GM21529 (cell line): ENCODE data around the gene HMCN1.
"Not testable (repeated sequence)": the region's sequence is repeated elsewhere in the genome, so short reads cannot be mapped to it uniquely, and the experiment has no call there.

ENCODE experiments used
- ATAC-seq: cut with Tn5 transposase; IDR thresholded peaks from one replicate; pipeline ENCODE4 v1.9.1; 2021; ENCODE audit not compliant: unreplicated experiment

Gene HMCN1

DNA sequence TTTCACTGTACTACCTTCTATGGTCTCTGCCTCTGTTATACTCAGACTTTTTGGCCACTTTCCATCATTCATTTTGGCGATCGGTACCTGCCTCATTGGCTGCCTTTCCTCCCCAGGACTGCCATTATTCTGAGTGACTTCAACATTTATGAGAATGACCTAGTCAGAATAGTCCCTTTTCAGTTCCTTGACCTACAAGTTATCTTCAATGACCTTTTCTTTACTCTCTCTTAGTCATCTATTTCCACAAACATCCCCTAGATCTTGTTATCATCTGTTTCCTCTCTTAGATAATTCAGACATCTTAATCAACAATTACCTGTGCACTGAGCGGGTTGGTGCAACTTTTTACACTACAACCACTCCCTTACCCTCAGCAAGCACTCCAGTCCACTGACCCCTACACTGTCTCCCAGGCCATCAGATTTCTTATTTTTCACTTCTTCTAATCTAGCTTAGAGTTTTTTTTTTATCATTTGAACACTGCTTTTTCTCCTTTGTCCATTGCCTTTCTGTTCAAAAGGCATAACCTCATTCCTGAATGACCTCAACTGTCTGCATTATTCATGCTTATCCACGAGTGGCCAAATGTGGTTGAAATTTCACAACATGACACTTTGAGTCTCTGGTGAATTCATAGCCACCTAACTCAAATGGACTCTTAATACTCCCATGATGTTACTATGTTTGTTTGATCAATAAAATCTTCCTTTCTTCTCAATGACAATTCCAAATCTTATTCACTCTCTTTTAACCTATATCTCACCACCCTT is 112.7 kb downstream of the HMCN1 start:
- no peak for ATAC-seq

DNA sequence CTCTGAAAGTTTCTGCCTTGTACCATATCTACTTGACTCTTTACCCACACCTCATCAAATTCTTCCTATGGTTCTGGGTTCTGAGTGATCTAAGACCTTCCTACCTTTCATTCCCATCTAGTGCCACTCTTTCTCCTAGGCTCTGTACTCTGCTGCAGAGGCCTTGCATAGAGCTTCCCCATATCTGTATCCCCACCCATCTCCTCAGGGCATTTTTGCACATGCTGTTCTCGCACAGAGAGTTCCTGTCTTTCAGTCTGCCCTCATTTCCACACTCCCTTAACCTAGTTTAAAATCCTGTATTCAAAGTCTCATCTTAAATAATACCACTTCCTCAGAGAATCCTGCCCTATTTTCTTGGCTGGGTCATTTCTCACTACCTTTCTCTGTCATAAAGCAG is 114.8 kb downstream of the HMCN1 start:
- ATAC-seq, result no peak

DNA sequence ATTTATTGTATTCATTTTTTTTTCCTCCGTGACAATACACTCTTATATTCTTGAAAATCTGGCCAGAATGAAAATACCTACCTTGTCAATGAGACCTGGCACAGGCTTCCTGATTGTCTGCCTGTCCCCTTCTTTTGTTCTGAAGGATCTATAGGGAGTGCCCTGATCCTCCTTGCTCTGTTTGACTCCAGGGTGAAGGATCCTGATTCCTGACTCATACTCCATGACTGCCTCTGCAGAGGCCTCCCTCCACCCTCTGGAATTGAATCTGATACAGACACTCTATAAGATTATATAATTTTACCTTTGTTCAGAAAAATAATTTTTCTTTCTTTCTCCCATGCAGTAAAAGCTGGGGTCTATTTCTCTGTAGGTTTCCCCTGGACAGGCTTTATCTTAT is 116.2 kb downstream of the HMCN1 start:
- no peak for ATAC-seq

DNA sequence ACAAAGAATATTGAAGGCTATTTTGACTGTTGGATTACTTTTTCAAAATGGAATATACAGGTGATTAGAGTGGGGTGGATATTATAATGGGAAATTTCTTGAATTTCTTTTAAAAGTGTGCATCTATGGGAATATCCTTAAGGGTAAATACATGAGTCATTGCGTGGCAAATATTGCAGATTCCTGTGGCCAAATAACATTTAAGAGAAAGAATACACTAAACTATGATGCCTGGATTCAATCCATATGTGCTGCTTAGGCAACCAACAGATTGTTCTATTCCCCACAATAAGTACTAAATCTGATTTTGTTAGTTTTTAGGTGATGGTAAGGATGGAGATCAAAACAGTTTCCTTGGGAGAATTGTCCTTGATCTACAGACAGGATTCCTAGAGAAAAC is 119.5 kb downstream of the HMCN1 start:
- ATAC-seq, result no peak

GRCh38 chr1:185856482-185856881 is 122.3 kb downstream of the HMCN1 start:
- no peak for ATAC-seq

DNA sequence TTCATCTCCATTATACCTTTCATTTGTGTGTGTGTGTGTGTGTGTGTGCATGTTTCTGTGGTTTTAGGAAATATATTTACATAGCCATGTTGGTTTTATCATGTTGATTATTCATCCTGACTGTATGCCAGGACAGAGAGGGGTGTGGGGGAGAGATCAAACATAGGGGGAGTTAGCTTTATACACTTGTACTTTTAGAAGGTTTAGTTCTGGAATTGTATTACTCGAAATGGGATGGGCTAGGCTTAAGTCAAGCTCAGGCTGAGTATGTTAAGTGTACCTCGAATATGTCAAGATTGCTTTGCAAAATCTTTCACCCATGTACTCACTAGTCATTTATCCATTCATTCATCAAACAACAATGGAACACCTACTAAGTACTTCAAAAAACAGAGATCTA is 123.3 kb downstream of the HMCN1 start:
- ATAC-seq, result no peak

DNA sequence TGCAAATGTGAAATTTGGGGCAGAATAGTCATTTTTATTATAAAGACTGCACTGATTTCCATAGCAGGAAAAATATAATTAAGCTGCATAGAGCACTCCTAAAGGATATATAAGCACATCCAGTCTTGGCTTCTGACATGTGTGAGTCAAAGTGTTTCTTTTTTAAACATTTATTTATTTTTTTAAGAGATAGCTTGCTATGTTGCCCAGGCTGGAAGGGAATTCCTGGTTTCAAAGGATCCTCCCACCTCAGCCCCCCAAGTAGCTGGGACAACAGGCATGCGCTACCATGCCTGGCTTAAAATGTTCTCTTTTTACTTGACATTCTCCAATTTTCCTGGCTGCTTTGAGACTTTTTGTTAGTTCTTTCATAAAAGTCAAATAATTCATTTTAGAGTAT is 126.1 kb downstream of the HMCN1 start:
- ATAC-seq, result no peak

DNA sequence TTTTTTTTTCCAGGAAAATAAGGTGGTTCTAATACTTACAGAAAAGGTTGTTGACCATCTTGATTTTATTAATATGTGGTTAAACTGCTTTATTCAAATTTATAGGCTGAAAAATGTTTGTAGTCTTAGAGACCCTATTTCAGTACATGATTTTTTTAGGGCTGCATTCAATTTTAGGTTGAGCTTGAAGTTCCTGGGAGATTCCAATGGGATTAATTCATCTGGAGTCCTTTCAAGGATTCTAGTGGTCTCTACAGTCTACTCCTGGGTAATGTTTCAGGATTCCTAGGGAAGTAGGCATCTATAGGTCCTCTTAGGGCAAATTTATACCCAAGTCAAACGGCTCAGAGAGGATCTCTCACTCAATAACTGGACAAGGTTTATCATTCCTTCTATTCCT is 126.7 kb downstream of the HMCN1 start:
- ATAC-seq, result no peak

DNA sequence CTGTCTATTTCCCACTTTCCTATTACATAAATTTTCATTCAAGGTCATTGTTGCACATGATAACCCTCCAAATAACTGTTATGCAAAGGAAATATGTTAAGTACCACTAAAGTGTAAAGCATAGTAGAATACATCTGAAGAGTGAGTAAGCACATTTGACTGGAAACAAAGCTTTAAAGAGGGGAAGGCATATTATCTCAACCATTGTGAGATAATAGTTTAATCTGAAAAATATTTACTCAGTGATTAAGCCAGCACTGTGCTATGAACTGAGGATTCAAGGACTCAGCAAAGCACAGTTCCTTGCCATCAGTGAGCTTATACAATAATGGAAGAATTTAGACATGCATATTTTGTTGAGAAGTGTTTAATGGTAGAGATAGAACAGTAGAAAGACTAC is 127.4 kb downstream of the HMCN1 start:
- ATAC-seq, result no peak

GRCh38 chr1:185862235-185862634 is 128.0 kb downstream of the HMCN1 start:
- no peak for ATAC-seq

DNA sequence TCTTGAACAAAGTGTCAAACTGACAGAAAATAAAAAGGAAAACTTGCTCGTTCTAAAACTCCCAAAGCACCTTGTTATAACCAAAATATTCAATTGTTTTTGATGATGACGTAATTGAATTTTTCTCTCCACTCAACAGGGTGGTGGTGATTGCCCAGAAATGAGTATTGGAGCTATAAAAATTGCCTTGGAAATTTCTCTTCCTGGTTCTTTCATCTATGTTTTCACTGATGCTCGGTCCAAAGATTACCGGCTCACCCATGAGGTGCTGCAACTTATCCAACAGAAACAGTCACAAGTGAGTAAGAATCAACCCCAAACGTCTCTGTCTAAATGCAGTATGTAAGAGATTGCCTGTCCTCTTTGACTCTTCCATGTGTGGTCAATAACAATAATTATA is 130.1 kb downstream of the HMCN1 start:
- ATAC-seq, result no peak

- no peak for ATAC-seq
Measured at GRCh38 chr1:185864889-185865517, 130.8 kb downstream of the HMCN1 start.

- no peak for ATAC-seq
Measured at GRCh38 chr1:185869590-185869989, 135.4 kb downstream of the HMCN1 start.

- no peak for ATAC-seq
Measured at GRCh38 chr1:185871627-185872150, 137.5 kb downstream of the HMCN1 start.

- ATAC-seq, result no peak
Measured at GRCh38 chr1:185874246-185874645, 140.1 kb downstream of the HMCN1 start.

DNA sequence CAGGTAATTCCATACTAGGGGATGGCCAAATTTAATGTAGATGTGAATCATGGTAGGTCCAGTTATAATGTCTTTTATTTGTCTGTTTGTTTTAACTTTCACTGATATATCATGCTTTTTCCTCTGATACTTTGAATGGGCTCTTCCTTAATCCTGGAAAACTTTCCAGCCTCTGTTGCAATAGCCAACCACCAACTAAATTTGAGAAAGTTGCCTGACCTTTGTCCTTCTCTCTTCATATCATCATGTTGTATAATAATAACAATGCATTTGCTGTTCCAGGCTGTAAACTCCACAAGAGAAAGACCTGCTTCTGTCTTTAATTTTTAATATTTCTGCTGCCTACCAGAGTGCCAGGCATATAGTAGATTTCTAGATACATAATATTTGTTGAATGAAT is 146.1 kb downstream of the HMCN1 start:
- no peak for ATAC-seq

DNA sequence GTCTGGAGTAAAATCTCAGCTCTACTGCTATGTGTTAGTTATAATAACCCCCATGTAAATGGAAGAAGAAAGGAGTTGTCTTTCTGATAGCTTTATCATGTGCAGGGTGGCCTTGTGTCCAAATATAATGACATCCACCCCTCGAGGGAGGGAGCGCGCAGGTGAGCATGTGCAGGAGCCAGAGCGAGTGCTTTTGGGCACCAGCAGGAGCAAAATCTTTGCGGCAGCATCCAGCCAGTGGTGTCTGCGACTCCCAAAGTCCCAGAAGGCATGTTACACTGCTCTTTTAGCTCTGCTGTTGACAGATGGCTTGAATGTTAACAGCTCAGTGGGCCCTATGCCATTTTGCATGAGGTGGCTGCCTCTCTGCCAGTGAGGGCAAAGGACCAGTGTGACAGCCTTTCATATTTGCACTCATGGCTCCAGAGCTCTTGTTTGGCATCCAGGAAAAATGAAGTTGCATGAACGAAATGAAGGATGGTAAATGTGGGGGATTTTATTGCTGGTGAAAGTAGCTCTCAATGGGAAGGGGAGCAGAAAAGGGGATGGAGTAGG is 146.7 kb downstream of the HMCN1 start:
- no peak for ATAC-seq

DNA sequence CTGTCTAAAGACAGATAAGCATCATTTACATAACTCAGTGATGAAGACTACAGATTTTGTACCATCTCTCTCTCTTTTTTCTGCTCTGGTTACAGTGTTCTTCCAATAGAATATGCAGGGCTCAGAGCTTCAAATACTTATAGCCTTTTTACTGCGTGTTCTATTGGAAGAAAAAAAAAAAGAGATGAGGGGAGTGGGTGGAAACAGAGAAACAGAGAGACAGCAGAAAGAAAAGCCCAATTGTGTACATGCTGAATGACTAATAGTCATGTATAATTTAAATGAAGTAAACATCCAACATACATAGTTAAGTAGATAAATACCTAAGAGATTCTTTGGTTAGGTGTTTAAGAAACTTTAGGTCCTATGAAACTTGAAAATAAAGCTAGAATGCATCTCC is 151.9 kb downstream of the HMCN1 start:
- ATAC-seq, result no peak

DNA sequence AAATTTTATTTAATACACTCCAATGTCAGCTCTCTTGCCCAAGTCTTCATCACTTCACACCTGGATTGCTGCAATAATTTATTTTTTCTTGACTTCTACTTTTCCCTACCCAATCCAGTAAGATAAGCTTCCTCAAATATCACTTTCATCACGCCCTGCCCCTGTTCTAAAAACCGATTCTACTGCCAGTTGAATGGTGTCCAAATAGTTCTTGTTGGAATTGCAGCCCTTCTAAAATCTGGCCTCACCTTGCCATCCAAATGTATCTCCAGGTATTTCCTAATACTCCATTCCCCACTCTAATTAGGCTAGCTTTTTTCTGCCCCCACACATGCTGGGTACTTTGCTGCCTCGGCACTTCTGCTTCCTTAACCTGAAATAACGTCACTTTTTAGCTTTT is 152.5 kb downstream of the HMCN1 start:
- no peak for ATAC-seq

GRCh38 chr1:185892831-185893403 is 158.7 kb downstream of the HMCN1 start:
- not testable (repeated sequence) for ATAC-seq

- no peak for ATAC-seq
Measured at GRCh38 chr1:185894791-185895190, 160.6 kb downstream of the HMCN1 start.
